Endothelial cell (in vitro differentiated cells): ENCODE data around the gene SMYD2. TPM values are rescaled to one million over a fixed set of nuclear protein-coding genes. Genes with fewer than 3 reads are reported as not detected.
A peak's percentile ranks its signal among the peaks of the same experiment; 100 is the strongest.

ENCODE experiments used
- DNase-seq: peaks from one replicate; pipeline ENCODE4 v3.0.0; 2021; ENCODE audit warnings: low spot score
- H3K27ac Mint-ChIP-seq: one replicate; pipeline ENCODE4 v1.8.0; 2021; ENCODE audit warnings: mixed read lengths, inconsistent platforms; ENCODE audit not compliant: unreplicated experiment
- H3K27me3 Mint-ChIP-seq: one replicate; pipeline ENCODE4 v1.8.0; 2021; ENCODE audit warnings: mild to moderate bottlenecking, moderate library complexity, mixed read lengths, inconsistent platforms; ENCODE audit not compliant: unreplicated experiment
- H3K36me3 Mint-ChIP-seq: one replicate; pipeline ENCODE4 v1.8.0; 2021; ENCODE audit warnings: mild to moderate bottlenecking, low read depth, mixed read lengths, inconsistent platforms; ENCODE audit not compliant: unreplicated experiment
- H3K4me1 Mint-ChIP-seq: one replicate; pipeline ENCODE4 v1.8.0; 2021; ENCODE audit warnings: mild to moderate bottlenecking, mixed read lengths, inconsistent platforms; ENCODE audit not compliant: unreplicated experiment
- H3K4me3 Mint-ChIP-seq: one replicate; pipeline ENCODE4 v1.8.0; 2021; ENCODE audit warnings: mild to moderate bottlenecking, mixed read lengths, inconsistent platforms; ENCODE audit not compliant: unreplicated experiment
- H3K9me3 Mint-ChIP-seq: one replicate; pipeline ENCODE4 v1.8.0; 2021; ENCODE audit warnings: mixed read lengths, inconsistent platforms; ENCODE audit not compliant: unreplicated experiment
- CTCF ChIP-seq: fragments of 200-600 bp; sonication (generic); IDR thresholded peaks from one replicate; pipeline ENCODE4 v1.5.0; 2021; ENCODE audit warnings: antibody characterized with exemption; ENCODE audit not compliant: unreplicated experiment
- total RNA-seq: library from RNA; stranded (reverse); fragmentation: NEBNext Ultra II Directional; extraction: Animal tissue kit (Norgen Biotek cat#: 25700); gene quantifications from one replicate; pipeline ENCODE4 v1.2.1, GENCODE V29; 2021; ENCODE audit not compliant: unreplicated experiment

SMYD2 gene
- total RNA-seq, 1 donor from 2014 or later: 44.1 TPM

- Mint-ChIP-seq H3K27me3 (no peaks in the 10 kb centered on the region), H3K27ac (no peak overlapping the region), H3K36me3 (peaks cover 17% of the 10 kb centered on the region), H3K4me1 (no peaks in the 10 kb centered on the region), H3K9me3 (no peaks in the 10 kb centered on the region), H3K4me3 (no peak overlapping the region)
- DNase-seq: no peak
- TF ChIP-seq CTCF: no peak
These were observed 91.1 kb downstream of the SMYD2 start for GRCh38 chr1:214372092-214372491.

- peaks cover 18% of the 10 kb centered on the region for H3K36me3 Mint-ChIP-seq
- peaks cover 2% of the 10 kb centered on the region for H3K4me1 Mint-ChIP-seq
- no peaks in the 10 kb centered on the region for H3K9me3 Mint-ChIP-seq
- DNase-seq: no peak
- H3K27me3 Mint-ChIP-seq: no peaks in the 10 kb centered on the region
- H3K4me3 Mint-ChIP-seq: no peak overlapping the region
- H3K27ac Mint-ChIP-seq: no peak overlapping the region
- no peak for TF ChIP-seq CTCF
These were observed 96.5 kb downstream of the SMYD2 start for GRCh38 chr1:214377485-214377884.

- no peak for DNase-seq
- Mint-ChIP-seq H3K27ac (peak overlapping the region; percentile 22), H3K4me3 (no peak overlapping the region), H3K9me3 (no peaks in the 10 kb centered on the region), H3K4me1 (peaks cover 2% of the 10 kb centered on the region), H3K36me3 (peaks cover 15% of the 10 kb centered on the region), H3K27me3 (no peaks in the 10 kb centered on the region)
- TF ChIP-seq CTCF: no peak
These were observed 96.9 kb downstream of the SMYD2 start for GRCh38 chr1:214377886-214378285.

- H3K9me3 Mint-ChIP-seq: no peaks in the 10 kb centered on the region
- TF ChIP-seq CTCF: no peak
- peaks cover 2% of the 10 kb centered on the region for H3K4me1 Mint-ChIP-seq
- DNase-seq: no peak
- no peaks in the 10 kb centered on the region for H3K27me3 Mint-ChIP-seq
- H3K36me3 Mint-ChIP-seq: peaks cover 20% of the 10 kb centered on the region
- no peak overlapping the region for H3K27ac Mint-ChIP-seq
- H3K4me3 Mint-ChIP-seq: no peak overlapping the region
These were observed 97.5 kb downstream of the SMYD2 start for GRCh38 chr1:214378492-214378891.

GRCh38 chr1:214379236-214379970 is 98.4 kb downstream of the SMYD2 start:
- H3K4me3 Mint-ChIP-seq: no peak overlapping the region
- H3K27ac Mint-ChIP-seq: no peak overlapping the region
- no peak for TF ChIP-seq CTCF
- peaks cover 25% of the 10 kb centered on the region for H3K36me3 Mint-ChIP-seq
- H3K27me3 Mint-ChIP-seq: no peaks in the 10 kb centered on the region
- H3K4me1 Mint-ChIP-seq: peaks cover 2% of the 10 kb centered on the region
- DNase-seq: no peak
- no peaks in the 10 kb centered on the region for H3K9me3 Mint-ChIP-seq
